Astrocyte (in vitro differentiated cells and primary cell): ENCODE results near the gene RALGAPA1. TPM values are rescaled to one million over a fixed set of nuclear protein-coding genes. Genes with fewer than 3 reads are reported as not detected.
"Not testable (repeated sequence)": the region's sequence is repeated elsewhere in the genome, so short reads cannot be mapped to it uniquely, and the experiment has no call there.

ENCODE experiments used
- DNase-seq: peaks from one replicate; pipeline ENCODE4 v3.0.0-alpha.2; 2010; ENCODE audit warnings: low read depth
- FAIRE-seq: peaks from 2 replicates; lab custom pipeline; 2011; peaks lifted over from hg19 to GRCh38; lab: Jason Lieb, UNC
- H2AFZ ChIP-seq: 2 replicates; pipeline ENCODE4 v1.6.0; 2012; ENCODE audit warnings: low read depth, low read length, inconsistent platforms
- H3K27ac ChIP-seq: 2 replicates; pipeline ENCODE4 v1.5.1; 2011; ENCODE audit warnings: low read depth, low read length, inconsistent platforms
- H3K27me3 ChIP-seq: 2 replicates; pipeline ENCODE4 v1.6.0; 2011; ENCODE audit warnings: low read length, inconsistent platforms; ENCODE audit not compliant: insufficient read depth
- H3K36me3 ChIP-seq: 2 replicates; pipeline ENCODE4 v1.5.1; 2011; ENCODE audit warnings: low read length, inconsistent platforms; ENCODE audit not compliant: insufficient read depth
- H3K4me1 ChIP-seq: 2 replicates; pipeline ENCODE4 v1.5.1; 2011; ENCODE audit warnings: low read length, inconsistent platforms; ENCODE audit not compliant: insufficient read depth
- H3K4me2 ChIP-seq: 2 replicates; pipeline ENCODE4 v1.6.0; 2012; ENCODE audit warnings: low read length, inconsistent platforms
- H3K4me3 ChIP-seq: 2 replicates; pipeline ENCODE4 v1.5.1; 2011; ENCODE audit warnings: low read depth, mild to moderate bottlenecking, low read length, inconsistent platforms; ENCODE audit not compliant: insufficient read depth
- H3K79me2 ChIP-seq: 2 replicates; pipeline ENCODE4 v1.6.0; 2012; ENCODE audit warnings: mild to moderate bottlenecking, low read length, inconsistent platforms; ENCODE audit not compliant: insufficient read depth
- H3K9ac ChIP-seq: 2 replicates; pipeline ENCODE4 v1.6.0; 2012; ENCODE audit warnings: mild to moderate bottlenecking, low read length, inconsistent platforms
- H3K9me3 ChIP-seq: 2 replicates; pipeline ENCODE4 v1.5.1; 2012; ENCODE audit warnings: low read depth, mild to moderate bottlenecking, low read length, inconsistent platforms; ENCODE audit not compliant: insufficient read depth
- H4K20me1 ChIP-seq: 2 replicates; pipeline ENCODE4 v1.6.0; 2012; ENCODE audit warnings: low read length, inconsistent platforms; ENCODE audit not compliant: insufficient read depth
- H3K27ac Mint-ChIP-seq: one replicate; pipeline ENCODE4 v1.8.0; 2021; ENCODE audit warnings: mild to moderate bottlenecking, mixed read lengths; ENCODE audit not compliant: unreplicated experiment
- H3K27me3 Mint-ChIP-seq: one replicate; pipeline ENCODE4 v1.8.0; 2021; ENCODE audit warnings: low read depth, mixed read lengths; ENCODE audit not compliant: unreplicated experiment
- H3K36me3 Mint-ChIP-seq: one replicate; pipeline ENCODE4 v1.8.0; 2021; ENCODE audit warnings: low read depth, mixed read lengths; ENCODE audit not compliant: unreplicated experiment
- H3K4me1 Mint-ChIP-seq: one replicate; pipeline ENCODE4 v1.8.0; 2021; ENCODE audit warnings: low read depth, mixed read lengths; ENCODE audit not compliant: unreplicated experiment
- H3K4me3 Mint-ChIP-seq: one replicate; pipeline ENCODE4 v1.8.0; 2021; ENCODE audit warnings: mild to moderate bottlenecking, moderate library complexity, mixed read lengths; ENCODE audit not compliant: unreplicated experiment
- H3K9me3 Mint-ChIP-seq: one replicate; pipeline ENCODE4 v1.8.0; 2021; ENCODE audit warnings: mild to moderate bottlenecking, mixed read lengths; ENCODE audit not compliant: unreplicated experiment
- EZH2 ChIP-seq: IDR thresholded peaks from 2 replicates; pipeline ENCODE4 v1.6.1; 2012; ENCODE audit warnings: mild to moderate bottlenecking, low read length, inconsistent platforms; ENCODE audit not compliant: insufficient read depth
- total RNA-seq: library from RNA; stranded (reverse); gene quantifications from 2 replicates; pipeline ENCODE4 v1.2.1, GENCODE V29; 2021
- TF ChIP-seq, protein P1 (sequence below): IDR thresholded peaks from 2 replicates; pipeline ENCODE4 v1.5.1; 2011; ENCODE audit warnings: low read depth, mild to moderate bottlenecking, inconsistent platforms, low read length, moderate library complexity; ENCODE audit not compliant: insufficient read depth

RALGAPA1 gene
- total RNA-seq, 1 donor from 2014 or later = 24.8 TPM

DNA sequence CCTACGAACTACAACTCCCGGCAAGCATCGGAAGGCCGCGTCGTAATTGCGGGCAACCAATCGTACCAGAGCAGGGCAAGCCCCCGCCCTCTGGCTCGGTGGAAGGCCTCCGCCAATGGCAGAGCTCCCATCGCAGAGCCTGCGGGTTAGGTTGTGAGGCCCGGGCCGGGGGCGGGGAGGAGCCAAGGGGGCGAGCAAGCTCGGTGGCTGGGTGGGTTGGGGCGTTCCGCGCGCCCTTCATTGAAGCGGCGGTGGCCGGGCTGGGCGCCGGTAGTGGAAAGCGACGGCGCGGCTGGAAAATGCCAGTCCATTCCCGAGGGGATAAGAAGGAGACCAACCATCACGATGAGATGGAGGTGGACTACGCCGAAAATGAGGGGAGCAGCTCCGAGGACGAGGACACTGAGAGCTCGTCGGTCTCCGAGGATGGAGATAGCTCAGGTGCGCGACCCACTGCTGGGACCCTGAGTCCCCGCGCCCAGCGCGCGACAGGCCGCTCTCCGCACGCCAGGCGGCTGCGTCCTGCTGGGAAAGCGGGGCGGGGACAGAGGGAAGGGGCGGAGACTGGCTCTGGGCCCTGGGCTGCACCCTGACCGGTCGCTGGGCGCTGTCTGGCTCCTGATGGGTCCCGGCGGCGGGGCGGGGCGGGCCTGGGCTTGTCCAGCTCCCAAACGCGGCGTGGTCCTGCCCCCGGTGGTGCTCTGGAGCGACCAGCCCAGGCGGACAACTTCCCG, 17.3 kb upstream of the RALGAPA1 start, which contains the start of gene BRMS1L:
TSS of gene BRMS1L (plus strand) at position 121 of the 734 bp plus-strand sequence. CDS start at position 300, 179 bp downstream.
- peaks cover 9% of the 10 kb centered on the region for H4K20me1 ChIP-seq
- H3K36me3 Mint-ChIP-seq = no peaks in the 10 kb centered on the region
- TF ChIP-seq EZH2 = no peak
- TF ChIP-seq, protein P1, sequence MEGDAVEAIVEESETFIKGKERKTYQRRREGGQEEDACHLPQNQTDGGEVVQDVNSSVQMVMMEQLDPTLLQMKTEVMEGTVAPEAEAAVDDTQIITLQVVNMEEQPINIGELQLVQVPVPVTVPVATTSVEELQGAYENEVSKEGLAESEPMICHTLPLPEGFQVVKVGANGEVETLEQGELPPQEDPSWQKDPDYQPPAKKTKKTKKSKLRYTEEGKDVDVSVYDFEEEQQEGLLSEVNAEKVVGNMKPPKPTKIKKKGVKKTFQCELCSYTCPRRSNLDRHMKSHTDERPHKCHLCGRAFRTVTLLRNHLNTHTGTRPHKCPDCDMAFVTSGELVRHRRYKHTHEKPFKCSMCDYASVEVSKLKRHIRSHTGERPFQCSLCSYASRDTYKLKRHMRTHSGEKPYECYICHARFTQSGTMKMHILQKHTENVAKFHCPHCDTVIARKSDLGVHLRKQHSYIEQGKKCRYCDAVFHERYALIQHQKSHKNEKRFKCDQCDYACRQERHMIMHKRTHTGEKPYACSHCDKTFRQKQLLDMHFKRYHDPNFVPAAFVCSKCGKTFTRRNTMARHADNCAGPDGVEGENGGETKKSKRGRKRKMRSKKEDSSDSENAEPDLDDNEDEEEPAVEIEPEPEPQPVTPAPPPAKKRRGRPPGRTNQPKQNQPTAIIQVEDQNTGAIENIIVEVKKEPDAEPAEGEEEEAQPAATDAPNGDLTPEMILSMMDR = no peak
- no peaks in the 10 kb centered on the region for H3K36me3 ChIP-seq
- peak within 1 kb of the TSS; percentile 94 for H3K4me3 Mint-ChIP-seq
- H3K27me3 ChIP-seq = no peaks in the 10 kb centered on the region
- peaks cover 7% of the 10 kb centered on the region for H3K4me1 Mint-ChIP-seq
- H3K4me3 ChIP-seq = peak within 1 kb of the TSS; percentile 89
- H3K27ac Mint-ChIP-seq = peak within 1 kb of the TSS; percentile 89
- peak within 1 kb of the TSS; percentile 100 for H2AFZ ChIP-seq
- H3K4me1 ChIP-seq = peaks cover 7% of the 10 kb centered on the region
- H3K4me2 ChIP-seq = peak within 1 kb of the TSS; percentile 94
- peaks cover 20% of the 10 kb centered on the region for H3K79me2 ChIP-seq
- FAIRE-seq (peak; percentile 66), DNase-seq (peak; percentile 96)
- H3K9me3 Mint-ChIP-seq = no peaks in the 10 kb centered on the region
- H3K9ac ChIP-seq = peak within 1 kb of the TSS; percentile 98
- H3K27ac ChIP-seq = peak within 1 kb of the TSS; percentile 95
- H3K27me3 Mint-ChIP-seq = no peaks in the 10 kb centered on the region
- H3K9me3 ChIP-seq = no peaks in the 10 kb centered on the region

DNA sequence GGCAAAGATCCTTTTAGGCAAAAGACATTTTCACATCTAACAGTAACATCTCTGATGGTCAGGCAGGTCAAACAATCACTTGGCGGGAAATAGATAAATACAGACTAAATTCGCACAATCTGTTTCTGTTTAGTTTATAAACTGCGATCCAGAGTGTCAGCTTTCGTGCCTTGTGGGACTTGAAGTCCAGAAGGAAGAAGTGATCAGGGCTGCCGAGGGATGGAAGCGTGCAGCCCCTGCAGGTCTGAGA, 16.8 kb upstream of the RALGAPA1 start:
- Mint-ChIP-seq H3K27ac (peak overlapping the region; percentile 49), H3K4me1 (peaks cover 7% of the 10 kb centered on the region), H3K36me3 (no peaks in the 10 kb centered on the region), H3K27me3 (no peaks in the 10 kb centered on the region), H3K4me3 (peak overlapping the region; percentile 94), H3K9me3 (no peaks in the 10 kb centered on the region)
- FAIRE-seq = no peak
- Histone ChIP-seq H4K20me1 (peaks cover 9% of the 10 kb centered on the region), H3K9me3 (no peaks in the 10 kb centered on the region), H3K4me1 (peaks cover 7% of the 10 kb centered on the region), H2AFZ (peak overlapping the region; percentile 69), H3K4me3 (peak overlapping the region; percentile 89), H3K79me2 (peaks cover 20% of the 10 kb centered on the region), H3K27ac (no peak overlapping the region), H3K36me3 (no peaks in the 10 kb centered on the region), H3K4me2 (peak overlapping the region; percentile 94), H3K27me3 (peaks cover 3% of the 10 kb centered on the region), H3K9ac (peak overlapping the region; percentile 63)
- no peak for DNase-seq
- no peak for TF ChIP-seq EZH2
- TF ChIP-seq, protein P1 = no peak

DNA sequence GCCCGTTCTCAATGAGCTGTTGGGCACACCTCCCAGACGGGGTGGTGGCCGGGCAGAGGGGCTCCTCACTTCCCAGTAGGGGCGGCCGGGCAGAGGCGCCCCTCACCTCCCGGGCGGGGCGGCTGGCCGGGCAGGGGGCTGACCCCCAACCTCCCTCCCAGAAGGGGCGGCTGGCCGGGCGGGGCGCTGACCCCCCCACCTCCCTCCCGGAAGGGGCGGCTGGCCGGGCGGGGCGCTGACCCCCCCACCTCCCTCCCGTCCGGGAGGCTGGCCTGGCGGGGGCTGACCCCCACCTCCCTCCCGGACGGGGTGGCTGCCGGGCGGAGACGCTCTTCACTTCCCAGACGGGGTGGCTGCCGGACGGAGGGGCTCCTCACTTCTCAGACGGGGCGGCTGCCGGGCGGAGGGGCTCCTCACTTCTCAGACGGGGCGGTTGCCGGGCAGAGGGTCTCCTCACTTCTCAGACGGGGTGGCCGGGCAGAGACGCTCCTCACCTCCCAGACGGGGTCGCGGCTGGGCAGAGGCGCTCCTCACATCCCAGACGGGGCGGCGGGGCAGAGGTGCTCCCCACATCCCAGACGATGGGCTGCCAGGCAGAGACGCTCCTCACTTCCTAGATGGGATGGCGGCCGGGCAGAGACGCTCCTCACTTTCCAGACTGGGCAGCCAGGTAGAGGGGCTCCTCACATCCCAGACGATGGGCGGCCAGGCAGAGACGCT, 15.5 kb upstream of the RALGAPA1 start:
- not testable (repeated sequence) for H4K20me1 ChIP-seq, H3K4me2 ChIP-seq, H3K9me3 Mint-ChIP-seq, H3K4me1 Mint-ChIP-seq, H3K4me1 ChIP-seq, FAIRE-seq, DNase-seq, H3K27ac ChIP-seq, H3K4me3 Mint-ChIP-seq, H3K9ac ChIP-seq, H3K9me3 ChIP-seq, H2AFZ ChIP-seq, H3K27ac Mint-ChIP-seq, H3K4me3 ChIP-seq, H3K36me3 Mint-ChIP-seq, H3K27me3 ChIP-seq, H3K27me3 Mint-ChIP-seq, H3K36me3 ChIP-seq
- H3K79me2 ChIP-seq = peaks cover 17% of the 10 kb centered on the region
